ENCODE measurements around the gene ECI2. TPM values are rescaled to one million over a fixed set of nuclear protein-coding genes. Genes with fewer than 3 reads are reported as not detected.

Gene ECI2
- total and polyA plus RNA-seq, 2 experiments from 2014 or later, result 63.7 to 102 TPM

GRCh38 chr6:4178737-4179333 is 43.5 kb upstream of the ECI2 start:
- H3K79me2 ChIP-seq (replicated peaks; ENCODE audit: insufficient read depth), result no peaks in the 10 kb centered on the region
- no peaks in the 10 kb centered on the region for H4K20me1 ChIP-seq (replicated peaks; ENCODE audit: insufficient read depth)
- H3K9me3 Mint-ChIP-seq, result no peaks in the 10 kb centered on the region
- H3K36me3 Mint-ChIP-seq (ENCODE audit: low read depth), result no peaks in the 10 kb centered on the region; the same call in 2 of the 3 replicates
- no peaks in the 10 kb centered on the region for H3F3A ChIP-seq (replicated peaks; ENCODE audit: low read depth)
- H3K27ac ChIP-seq (ENCODE audit: low read depth), result no peak overlapping the region
- H2AFZ ChIP-seq, result no peak overlapping the region; the same call in 1 of the 2 replicates
- no peak for TF ChIP-seq ZNF331 (CRISPR knock-in tag; IDR thresholded peaks at IDR 0.05; ENCODE audit: low read depth)
- TF ChIP-seq EZH2 (IDR thresholded peaks at IDR 0.05; ENCODE audit: low read depth, unreplicated experiment), result no peak
- no peak for TF ChIP-seq ETS1 (IDR thresholded peaks at IDR 0.05)
- TF ChIP-seq, protein P1, sequence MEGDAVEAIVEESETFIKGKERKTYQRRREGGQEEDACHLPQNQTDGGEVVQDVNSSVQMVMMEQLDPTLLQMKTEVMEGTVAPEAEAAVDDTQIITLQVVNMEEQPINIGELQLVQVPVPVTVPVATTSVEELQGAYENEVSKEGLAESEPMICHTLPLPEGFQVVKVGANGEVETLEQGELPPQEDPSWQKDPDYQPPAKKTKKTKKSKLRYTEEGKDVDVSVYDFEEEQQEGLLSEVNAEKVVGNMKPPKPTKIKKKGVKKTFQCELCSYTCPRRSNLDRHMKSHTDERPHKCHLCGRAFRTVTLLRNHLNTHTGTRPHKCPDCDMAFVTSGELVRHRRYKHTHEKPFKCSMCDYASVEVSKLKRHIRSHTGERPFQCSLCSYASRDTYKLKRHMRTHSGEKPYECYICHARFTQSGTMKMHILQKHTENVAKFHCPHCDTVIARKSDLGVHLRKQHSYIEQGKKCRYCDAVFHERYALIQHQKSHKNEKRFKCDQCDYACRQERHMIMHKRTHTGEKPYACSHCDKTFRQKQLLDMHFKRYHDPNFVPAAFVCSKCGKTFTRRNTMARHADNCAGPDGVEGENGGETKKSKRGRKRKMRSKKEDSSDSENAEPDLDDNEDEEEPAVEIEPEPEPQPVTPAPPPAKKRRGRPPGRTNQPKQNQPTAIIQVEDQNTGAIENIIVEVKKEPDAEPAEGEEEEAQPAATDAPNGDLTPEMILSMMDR (conservative IDR thresholded peaks at IDR 0.05; ENCODE audit: low read depth in 2 of 2), result no peak
- no peak for TF ChIP-seq CREB1 (CRISPR knock-in tag; IDR thresholded peaks at IDR 0.05; ENCODE audit: low read depth)
- no peaks in the 10 kb centered on the region for H3K27me3 Mint-ChIP-seq (ENCODE audit: insufficient read depth, low read depth, poor library complexity)
- H3K4me3 Mint-ChIP-seq, result no peak overlapping the region
- H3K27ac Mint-ChIP-seq, result no peak overlapping the region
- H3K9me2 ChIP-seq (ENCODE audit: insufficient read depth), result no peaks in the 10 kb centered on the region
- H3K4me1 Mint-ChIP-seq, result peaks cover 3% of the 10 kb centered on the region; the same call in 1 of the 3 replicates
- no peaks in the 10 kb centered on the region for H3K27me3 ChIP-seq (ENCODE audit: insufficient read depth)
- H3K36me3 ChIP-seq (ENCODE audit: insufficient read depth), result no peaks in the 10 kb centered on the region
- DNase-seq (ENCODE audit: low spot score), result no peak
- no peak for ATAC-seq
- H3K4me1 ChIP-seq (ENCODE audit: insufficient read depth), result no peaks in the 10 kb centered on the region
- H3K4me3 ChIP-seq, result no peak overlapping the region
- H3K4me2 ChIP-seq, result no peak overlapping the region

- Mint-ChIP-seq H3K9me3 (no peaks in the 10 kb centered on the region; the same call in 2 of the 3 replicates), H3K4me1 (peaks cover 15% of the 10 kb centered on the region), H3K27me3 (ENCODE audit: insufficient read depth, low read depth, poor library complexity) (peaks cover 6% of the 10 kb centered on the region), H3K36me3 (ENCODE audit: low read depth) (no peaks in the 10 kb centered on the region; the same call in 2 of the 3 replicates), H3K27ac (no peak overlapping the region), H3K4me3 (no peak overlapping the region)
- Histone ChIP-seq H3K27me3 (ENCODE audit: insufficient read depth) (no peaks in the 10 kb centered on the region), H3K27ac (ENCODE audit: low read depth) (no peak overlapping the region), H3K4me2 (no peak overlapping the region), H3K9me2 (ENCODE audit: insufficient read depth) (no peaks in the 10 kb centered on the region), H3K4me1 (ENCODE audit: insufficient read depth) (no peaks in the 10 kb centered on the region), H4K20me1 (replicated peaks; ENCODE audit: insufficient read depth) (no peaks in the 10 kb centered on the region), H3K4me3 (no peak overlapping the region), H3K79me2 (replicated peaks; ENCODE audit: insufficient read depth) (no peaks in the 10 kb centered on the region), H2AFZ (no peak overlapping the region), H3K36me3 (ENCODE audit: insufficient read depth) (no peaks in the 10 kb centered on the region), H3F3A (replicated peaks; ENCODE audit: low read depth) (no peaks in the 10 kb centered on the region)
- DNase-seq (ENCODE audit: low spot score), result no peak
- ATAC-seq, result no peak
- TF ChIP-seq ZNF462 (CRISPR knock-in tag; IDR thresholded peaks at IDR 0.05), result no peak
- TF ChIP-seq JUNB (IDR thresholded peaks at IDR 0.05; ENCODE audit: unreplicated experiment), result no peak
- no peak for TF ChIP-seq CREB1 (CRISPR knock-in tag; IDR thresholded peaks at IDR 0.05; ENCODE audit: low read depth)
- no peak for TF ChIP-seq POLR2AphosphoS5 (IDR thresholded peaks at IDR 0.05; ENCODE audit: low read depth)
- no peak for TF ChIP-seq NANOG (IDR thresholded peaks at IDR 0.05; ENCODE audit: borderline replicate concordance)
- no peak for TF ChIP-seq EZH2 (IDR thresholded peaks at IDR 0.05; ENCODE audit: low read depth, unreplicated experiment)
- TF ChIP-seq STAT1 (IDR thresholded peaks at IDR 0.05; ENCODE audit: unreplicated experiment), result no peak
- TF ChIP-seq ZNF114 (CRISPR knock-in tag; IDR thresholded peaks at IDR 0.05), result no peak
- no peak for TF ChIP-seq ETS1 (IDR thresholded peaks at IDR 0.05)
Measured at GRCh38 chr6:4176907-4177306, 41.5 kb upstream of the ECI2 start.

Measured in GM23338 (cell line).